Mammary microvascular endothelial cell (primary cell): ENCODE measurements around the gene GJD2. TPM values are rescaled to one million over a fixed set of nuclear protein-coding genes. Genes with fewer than 3 reads are reported as not detected.

Experiments
- total RNA-seq: library from RNA; depleted of rRNA; stranded (reverse); fragments of >200 nt; gene quantifications from 2 replicates; pipeline ENCODE4 v1.2.3, GENCODE V29; 2015

The GJD2 gene
- not detected in 2 replicates for total RNA-seq

GRCh38 chr15:34754674-34755418 lies at the start of gene GJD2:
TSS of gene GJD2 (minus strand) at chr15:34754998. CDS start at chr15:34754488, 510 bp downstream.

DNA sequence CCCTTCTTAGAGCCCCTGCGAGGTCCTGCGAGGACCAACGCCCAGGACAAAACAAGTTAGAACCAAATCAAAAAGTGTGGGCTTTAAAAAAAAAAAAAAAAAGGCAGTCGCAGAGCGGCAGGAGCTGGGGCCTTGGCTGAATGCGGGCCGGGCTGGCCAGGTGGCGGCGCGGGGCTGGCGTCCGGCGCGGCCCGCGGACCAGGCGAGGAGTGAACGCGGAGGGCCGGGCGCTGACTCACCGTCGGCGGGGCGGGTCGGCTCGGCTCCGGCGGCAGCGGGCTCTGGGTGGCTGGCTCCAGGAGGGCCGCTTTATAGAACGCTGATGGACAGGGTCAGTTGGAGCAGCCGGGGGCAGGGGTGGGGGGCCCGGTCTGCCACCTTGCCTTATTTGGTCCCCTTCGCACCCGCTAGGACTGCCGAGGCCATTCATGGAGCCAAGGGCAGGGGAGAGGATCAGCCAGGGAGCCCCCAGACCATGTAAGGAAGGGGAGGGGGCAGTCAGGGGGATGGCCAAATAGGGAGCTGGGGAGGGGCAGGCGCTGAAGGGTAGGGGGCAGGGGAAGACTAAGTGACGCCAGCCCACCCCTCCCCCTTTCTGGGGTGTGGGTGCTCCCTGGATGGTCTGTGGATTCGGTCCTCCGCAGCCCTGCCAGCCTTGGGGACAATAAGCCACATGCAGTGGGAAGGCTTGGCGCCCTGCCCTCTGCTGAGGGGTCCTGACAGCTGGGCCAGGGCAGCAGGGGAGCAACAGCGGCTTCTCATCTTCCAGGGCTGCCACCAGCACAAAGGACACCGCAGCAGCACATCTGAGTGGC lies 40.7 kb upstream of the GJD2 start, which contains the start of gene ACTC1:
TSS of gene ACTC1 (minus strand) at position 283 of the 815 bp plus-strand sequence. CDS start 741 bp downstream, outside the sequence.

Other genes with a start within 250 kb of the GJD2 start
- 3.8 and 8.1 TPM in 2 replicates for gene GOLGA8B, start 171.3 kb downstream of the GJD2 start, total RNA-seq
- gene ACTC1, start 40.6 kb upstream of the GJD2 start, total RNA-seq: not detected in 2 replicates
- gene AQR, start 214.7 kb upstream of the GJD2 start, total RNA-seq: 20.5 and 31.4 TPM in 2 replicates
- 13.2 and 13.4 TPM in 2 replicates for gene ZNF770, start 233.3 kb upstream of the GJD2 start, total RNA-seq